ENCODE measurements around the gene OR8H3.

The OR8H3 gene

DNA sequence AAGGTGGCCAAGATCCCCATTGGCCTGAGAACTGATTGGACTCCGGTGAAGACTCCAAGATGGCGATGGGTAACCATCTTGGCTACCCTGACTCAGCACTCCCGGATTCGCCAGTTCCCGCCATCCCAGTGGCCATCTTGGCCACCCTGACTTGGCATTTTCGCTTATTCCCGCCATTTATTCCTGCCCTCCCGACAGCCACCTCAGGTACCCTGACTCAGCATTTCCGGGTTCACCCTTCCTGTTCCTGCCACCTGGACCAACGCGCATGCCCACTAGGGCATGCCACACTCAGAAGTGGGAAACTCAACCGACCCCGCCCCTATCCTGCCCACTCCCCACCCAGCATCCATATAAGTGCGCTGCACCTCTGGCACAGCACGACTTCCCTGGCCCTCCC, 30.2 kb downstream of the OR8H3 start:
- TF ChIP-seq ZFX (IDR thresholded peaks at IDR 0.05) = no peak
- TF ChIP-seq, protein P1, sequence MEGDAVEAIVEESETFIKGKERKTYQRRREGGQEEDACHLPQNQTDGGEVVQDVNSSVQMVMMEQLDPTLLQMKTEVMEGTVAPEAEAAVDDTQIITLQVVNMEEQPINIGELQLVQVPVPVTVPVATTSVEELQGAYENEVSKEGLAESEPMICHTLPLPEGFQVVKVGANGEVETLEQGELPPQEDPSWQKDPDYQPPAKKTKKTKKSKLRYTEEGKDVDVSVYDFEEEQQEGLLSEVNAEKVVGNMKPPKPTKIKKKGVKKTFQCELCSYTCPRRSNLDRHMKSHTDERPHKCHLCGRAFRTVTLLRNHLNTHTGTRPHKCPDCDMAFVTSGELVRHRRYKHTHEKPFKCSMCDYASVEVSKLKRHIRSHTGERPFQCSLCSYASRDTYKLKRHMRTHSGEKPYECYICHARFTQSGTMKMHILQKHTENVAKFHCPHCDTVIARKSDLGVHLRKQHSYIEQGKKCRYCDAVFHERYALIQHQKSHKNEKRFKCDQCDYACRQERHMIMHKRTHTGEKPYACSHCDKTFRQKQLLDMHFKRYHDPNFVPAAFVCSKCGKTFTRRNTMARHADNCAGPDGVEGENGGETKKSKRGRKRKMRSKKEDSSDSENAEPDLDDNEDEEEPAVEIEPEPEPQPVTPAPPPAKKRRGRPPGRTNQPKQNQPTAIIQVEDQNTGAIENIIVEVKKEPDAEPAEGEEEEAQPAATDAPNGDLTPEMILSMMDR (conservative IDR thresholded peaks at IDR 0.05) = no peak

DNA sequence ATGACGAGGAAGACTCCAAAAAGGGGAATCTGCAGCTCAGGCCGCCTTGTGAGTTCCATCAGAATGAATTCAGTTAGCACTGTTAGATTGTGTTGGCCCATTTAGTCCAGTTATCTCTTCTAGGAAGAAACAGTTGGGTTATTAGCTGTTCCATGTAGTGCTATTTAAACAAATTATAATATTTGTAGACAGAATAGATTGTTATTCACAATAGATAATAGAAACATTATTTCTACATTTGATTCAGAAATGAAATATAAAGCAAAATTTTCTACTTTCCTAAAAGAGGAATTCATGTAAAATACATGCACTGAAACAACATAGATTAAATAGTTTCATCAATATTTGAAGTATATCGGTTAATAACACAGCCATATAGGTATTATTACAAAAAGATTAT, 38.0 kb downstream of the OR8H3 start, which contains the start of gene OR8K5:
Gene OR8K5, minus strand, starts transcription at position 101 of the 400 bp plus-strand sequence. Its CDS starts 0 bp downstream, at position 101.
- TF ChIP-seq, protein P1 (conservative IDR thresholded peaks at IDR 0.05) = no peak
- TF ChIP-seq ZFX (IDR thresholded peaks at IDR 0.05) = no peak
- no peak within 1 kb of the TSS for H3K27ac ChIP-seq

More for the DNA sequence above, 30.2 kb downstream of the OR8H3 start:
- no peak overlapping the region for H3K27ac ChIP-seq

DNA sequence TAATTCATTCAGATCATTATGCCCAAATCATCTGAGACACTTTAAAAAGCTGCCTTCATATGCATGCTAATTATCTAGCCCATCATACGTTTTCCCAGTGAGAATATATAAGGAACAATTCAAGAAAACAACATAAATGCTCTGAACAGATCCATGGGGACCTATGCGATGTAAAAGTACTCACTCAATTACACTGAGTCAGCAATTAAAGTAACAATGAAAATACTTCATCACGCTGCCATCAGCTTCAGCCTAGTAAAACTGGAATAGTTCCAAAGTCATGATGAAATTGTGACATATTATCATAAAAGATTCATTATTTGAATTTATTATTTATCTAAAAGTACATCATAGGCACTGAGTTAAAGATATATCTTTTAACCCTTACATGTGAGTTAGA, 41.6 kb downstream of the OR8H3 start:
- no peak for TF ChIP-seq ZFX (IDR thresholded peaks at IDR 0.05)
- TF ChIP-seq, protein P1 (conservative IDR thresholded peaks at IDR 0.05) = no peak
- no peak overlapping the region for H3K27ac ChIP-seq

DNA sequence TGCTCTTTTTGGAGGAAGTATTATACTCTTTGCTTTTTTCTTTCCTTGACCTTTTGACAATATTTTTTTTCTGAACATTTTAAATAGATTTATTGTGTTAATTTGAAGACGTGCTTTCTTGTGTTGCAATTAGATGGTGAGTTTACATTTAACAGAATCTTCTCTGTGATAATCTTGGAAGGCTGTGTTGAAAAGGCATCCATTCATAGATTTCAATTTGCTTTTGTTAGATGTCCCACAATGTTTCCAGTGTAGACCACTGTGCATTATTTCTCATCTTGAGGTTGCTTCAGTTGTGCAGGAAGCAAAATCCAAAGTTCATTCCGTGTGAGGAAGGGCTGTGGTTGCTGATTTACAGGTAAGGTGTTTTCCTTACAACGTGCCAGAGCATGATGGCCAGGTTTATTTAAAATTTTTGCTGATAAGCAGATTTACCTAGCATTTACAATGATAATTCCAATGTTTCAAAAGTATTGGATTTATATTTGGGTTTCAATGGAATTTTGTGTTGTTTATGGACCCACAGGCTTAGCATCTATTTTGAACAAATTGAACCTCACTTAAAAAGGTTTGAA, 50.2 kb downstream of the OR8H3 start:
- no peak for TF ChIP-seq ZFX (IDR thresholded peaks at IDR 0.05)
- TF ChIP-seq, protein P1 (conservative IDR thresholded peaks at IDR 0.05) = no peak
- no peak overlapping the region for H3K27ac ChIP-seq
